HG03354 (cell line): ENCODE data around the gene GEMIN7.
A peak's percentile ranks its signal among the peaks of the same experiment; 100 is the strongest.

Experiments
- ATAC-seq: cut with Tn5 transposase; IDR thresholded peaks from one replicate; pipeline ENCODE4 v1.9.1; 2021; ENCODE audit warnings: mild to moderate bottlenecking; ENCODE audit not compliant: unreplicated experiment, poor library complexity, severe bottlenecking

Gene GEMIN7

GRCh38 chr19:45079063-45079910, at the start of gene GEMIN7:
GEMIN7 (plus strand) TSS chr19:45079260; CDS start chr19:45090115, 10,855 bp downstream.
- peak; percentile 38 for ATAC-seq

- ATAC-seq = no peak
Observed at GRCh38 chr19:45030825-45031224, 48.2 kb upstream of the GEMIN7 start.

GRCh38 chr19:45032421-45032820, 46.6 kb upstream of the GEMIN7 start:
- no peak for ATAC-seq

GRCh38 chr19:45035755-45036154, 43.3 kb upstream of the GEMIN7 start:
- ATAC-seq = no peak

GRCh38 chr19:45037393-45038169, 41.5 kb upstream of the GEMIN7 start:
- ATAC-seq = no peak

GRCh38 chr19:45038931-45039893, 39.8 kb upstream of the GEMIN7 start, which contains the start of gene CLASRP:
CLASRP (plus strand) TSS chr19:45039045; CDS start chr19:45040213, 1,168 bp downstream.
- peak; percentile 90 for ATAC-seq

- no peak for ATAC-seq
Observed at GRCh38 chr19:45040059-45040771, 38.8 kb upstream of the GEMIN7 start.

GRCh38 chr19:45041125-45041524, 37.9 kb upstream of the GEMIN7 start:
- no peak for ATAC-seq

GRCh38 chr19:45045671-45046353, 33.2 kb upstream of the GEMIN7 start:
- ATAC-seq = no peak

- ATAC-seq = no peak
Observed at GRCh38 chr19:45046355-45046754, 32.7 kb upstream of the GEMIN7 start.

- ATAC-seq = peak; percentile 49
Observed at GRCh38 chr19:45047188-45047797, 31.8 kb upstream of the GEMIN7 start.

- no peak for ATAC-seq
Observed at GRCh38 chr19:45049073-45049736, 29.9 kb upstream of the GEMIN7 start.

GRCh38 chr19:45050036-45050435, 29.0 kb upstream of the GEMIN7 start:
- ATAC-seq = no peak

GRCh38 chr19:45051929-45052579, 27.0 kb upstream of the GEMIN7 start:
- no peak for ATAC-seq

GRCh38 chr19:45056831-45057230, 22.2 kb upstream of the GEMIN7 start:
- ATAC-seq = no peak

GRCh38 chr19:45057444-45057843, 21.6 kb upstream of the GEMIN7 start:
- ATAC-seq = no peak

GRCh38 chr19:45058622-45059159, 20.4 kb upstream of the GEMIN7 start:
- ATAC-seq = no peak
